ENCODE data around the gene TRAF3IP3. TPM values are rescaled to one million over a fixed set of nuclear protein-coding genes. Genes with fewer than 3 reads are reported as not detected.

The TRAF3IP3 gene
- total and polyA plus RNA-seq, 2 of the 13 experiments (the other 11 are each of a cell fraction or from before 2014, with no cell fraction given): not detected

- TF ChIP-seq ATF4 (CRISPR knock-in tag; IDR thresholded peaks at IDR 0.05): peak in 1 of 2 experiments; percentile 29; a peak in 1 of 4 replicates
- TF ChIP-seq ZNF30 (CRISPR knock-in tag; IDR thresholded peaks at IDR 0.05): no peak
- TF ChIP-seq ZBED4 (CRISPR knock-in tag; IDR thresholded peaks at IDR 0.05; ENCODE audit: borderline replicate concordance): no peak
- no peak for TF ChIP-seq ZNF761 (CRISPR knock-in tag; conservative IDR thresholded peaks at IDR 0.05)
- TF ChIP-seq ZNF484 (CRISPR knock-in tag; IDR thresholded peaks at IDR 0.05; ENCODE audit: borderline replicate concordance, low read depth): no peak
- no peak for TF ChIP-seq ZBTB49 (CRISPR knock-in tag; IDR thresholded peaks at IDR 0.05; ENCODE audit: borderline replicate concordance)
- TF ChIP-seq PPARG (CRISPR knock-in tag; conservative IDR thresholded peaks at IDR 0.05): 0 out of 2 replicates have a peak, but pooled peaks have one; percentile 54
- peak; percentile 100 for TF ChIP-seq MYC (CRISPR knock-in tag; IDR thresholded peaks at IDR 0.05; ENCODE audit: borderline replicate concordance)
- TF ChIP-seq ZNF24 (IDR thresholded peaks at IDR 0.05): no peak
- peak; percentile 77; the same call in 1 of the 2 replicates for TF ChIP-seq ZGPAT (CRISPR knock-in tag; IDR thresholded peaks at IDR 0.05)
- no peak for TF ChIP-seq LCORL (IDR thresholded peaks at IDR 0.05)
- TF ChIP-seq LCORL (CRISPR knock-in tag; IDR thresholded peaks at IDR 0.05): 0 out of 2 replicates have a peak, but pooled peaks have one; percentile 37
- TF ChIP-seq HOXA3 (CRISPR knock-in tag; IDR thresholded peaks at IDR 0.05): peak; percentile 59; the same call in 1 of the 2 replicates
- TF ChIP-seq ZNF607 (CRISPR knock-in tag; IDR thresholded peaks at IDR 0.05; ENCODE audit: borderline replicate concordance): peak; percentile 52; the same call in 1 of the 2 replicates
- peak; percentile 41; the same call in 1 of the 2 replicates for TF ChIP-seq ZNF468 (CRISPR knock-in tag; IDR thresholded peaks at IDR 0.05)
- TF ChIP-seq TARDBP (CRISPR knock-in tag; IDR thresholded peaks at IDR 0.05): peak; percentile 79
- no peak for TF ChIP-seq FLYWCH1 (CRISPR knock-in tag; IDR thresholded peaks at IDR 0.05)
These were observed 71.8 kb downstream of the TRAF3IP3 start, which contains the start of gene UTP25 (continued) for GRCh38 chr1:209827384-209828262.

All from HepG2 (cell line).